ENCODE measurements around the gene SLC25A21. TPM values are rescaled to one million over a fixed set of nuclear protein-coding genes. Genes with fewer than 3 reads are reported as not detected.

Gene SLC25A21
- total RNA-seq, 1 experiment from 2014 or later, result 7.1 TPM

GRCh38 chr14:37094502-37094901 lies 77.9 kb downstream of the SLC25A21 start:
- Histone ChIP-seq H2BK120ac (ENCODE audit: low read depth, low read length, poor library complexity, severe bottlenecking) (no peak overlapping the region), H3K9me3 (ENCODE audit: control insufficient read depth, low read depth, low read length) (no peaks in the 10 kb centered on the region), H3T11ph (ENCODE audit: low read length) (no peak overlapping the region), H3K27me3 (ENCODE audit: insufficient read depth, low read length) (no peaks in the 10 kb centered on the region), H2BK12ac (ENCODE audit: insufficient read length, low read depth, low read length) (no peak overlapping the region), H3K79me1 (ENCODE audit: insufficient read depth, low read depth, low read length, poor library complexity, severe bottlenecking) (no peaks in the 10 kb centered on the region), H2BK5ac (ENCODE audit: insufficient read length, low read length) (no peak overlapping the region), H3K14ac (ENCODE audit: insufficient read depth, low read length) (no peak overlapping the region), H3K23ac (ENCODE audit: insufficient read length, low read depth, low read length) (no peak overlapping the region), H4K8ac (replicated peaks; ENCODE audit: insufficient read length, low read depth, low read length) (no peak overlapping the region), H3K56ac (ENCODE audit: insufficient read length, low read depth, low read length) (no peak overlapping the region), H3K79me2 (ENCODE audit: insufficient read depth, low read length) (no peaks in the 10 kb centered on the region), H3K23me2 (ENCODE audit: insufficient read length, low read depth, low read length, poor library complexity, severe bottlenecking) (no peaks in the 10 kb centered on the region), H2AK5ac (ENCODE audit: insufficient read length, low read length) (no peak overlapping the region), H3K4ac (ENCODE audit: low read depth, low read length) (no peak overlapping the region), H3K4me1 (ENCODE audit: insufficient read depth, low read length) (no peaks in the 10 kb centered on the region), H4K5ac (ENCODE audit: insufficient read length, low read depth, low read length) (no peak overlapping the region), H4K20me1 (ENCODE audit: control insufficient read depth, insufficient read depth, insufficient read length) (no peaks in the 10 kb centered on the region), H3K4me2 (ENCODE audit: insufficient read depth, insufficient read length, low read length) (no peak overlapping the region), H3K9ac (ENCODE audit: extremely low read depth, insufficient read length, low read length) (no peak overlapping the region), H3K18ac (ENCODE audit: insufficient read length, low read depth, low read length) (no peak overlapping the region), H3K27ac (ENCODE audit: insufficient read length, low read depth, low read length) (no peak overlapping the region), H2AFZ (ENCODE audit: low read length) (no peak overlapping the region), H2BK20ac (ENCODE audit: low read depth, low read length, poor library complexity, severe bottlenecking) (no peak overlapping the region), H4K91ac (ENCODE audit: insufficient read length, low read depth, low read length) (no peak overlapping the region), H2BK15ac (ENCODE audit: low read depth, low read length) (no peak overlapping the region)
- peaks cover 4 to 5% of the 10 kb centered on the region in 2 experiments; a peak in 3 of 4 replicates for H3K4me1 Mint-ChIP-seq
- H3K27me3 Mint-ChIP-seq (ENCODE audit: low read depth), result no peaks in the 10 kb centered on the region
- TF ChIP-seq CTCF (conservative IDR thresholded peaks at IDR 0.05), result no peak
- no peaks in the 10 kb centered on the region for H3K36me3 Mint-ChIP-seq (ENCODE audit: insufficient read depth in 1 of 3, low read depth in 3 of 3)
- H3K4me3 Mint-ChIP-seq, result no peak overlapping the region
- H3K27ac Mint-ChIP-seq, result no peak overlapping the region
- no peaks in the 10 kb centered on the region for H3K9me3 Mint-ChIP-seq
- DNase-seq, result no peak
- no CpG with 5 or more reads among the region's 2 CpGs for WGBS (ENCODE audit: extremely low coverage, insufficient read length, low lambda C conversion rate)

All from H9 (cell line).